ENCODE results near the gene CDC14B.

CDC14B gene

DNA sequence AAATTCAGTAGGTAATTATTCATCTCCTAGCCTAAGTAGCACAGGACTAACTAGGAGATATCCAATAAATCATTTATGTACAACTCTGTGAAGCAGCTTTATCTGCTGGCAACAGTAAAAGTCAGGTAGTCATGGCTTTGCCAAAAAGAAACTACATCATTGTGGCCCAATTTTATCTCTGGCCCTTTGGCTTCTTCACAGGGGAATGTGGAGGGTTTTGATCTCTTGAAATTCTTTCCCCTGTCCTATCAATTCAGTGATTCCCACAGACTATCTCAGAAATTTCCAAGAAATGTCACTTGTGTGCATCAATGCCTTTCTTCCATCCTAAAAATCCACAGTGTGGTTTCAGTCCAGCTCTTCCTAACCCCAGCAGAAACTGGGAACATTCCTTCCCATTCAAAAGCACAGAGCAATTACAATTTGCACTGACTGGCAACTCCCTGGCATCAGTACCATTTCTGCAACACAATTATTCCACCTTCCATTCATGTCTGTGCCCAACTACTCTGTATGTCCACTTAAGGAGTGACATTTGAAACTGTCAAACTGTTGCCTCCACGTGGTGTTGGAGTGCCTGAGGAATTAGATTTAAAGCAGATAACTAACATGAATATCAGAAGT is 6.6 kb downstream of the CDC14B start:
- no peak overlapping the region for H4K12ac ChIP-seq (ENCODE audit: low read depth, low read length)
- no peak overlapping the region for H2AK5ac ChIP-seq (ENCODE audit: low read length)
- no peak overlapping the region for H3K4me3 ChIP-seq (ENCODE audit: low read depth, low read length)
- H3K4me2 ChIP-seq (ENCODE audit: low read length): no peak overlapping the region
- H3K79me1 ChIP-seq (ENCODE audit: low read length): no peaks in the 10 kb centered on the region
- WGBS (ENCODE audit: extremely low coverage, insufficient coverage, insufficient read length): no CpG with 5 or more reads among the region's 1 CpG
- no peaks in the 10 kb centered on the region for H3K79me2 ChIP-seq (ENCODE audit: control insufficient read depth, insufficient read depth, low read length, poor library complexity)
- H4K8ac ChIP-seq (ENCODE audit: low read depth, low read length): no peak overlapping the region
- no peak overlapping the region for H4K91ac ChIP-seq (ENCODE audit: low read depth, low read length)
- H3K18ac ChIP-seq (ENCODE audit: low read length): no peak overlapping the region
- no peak overlapping the region for H3K27ac ChIP-seq (ENCODE audit: low read depth, low read length)
- no peak overlapping the region for H3K14ac ChIP-seq (ENCODE audit: low read length)
- H3K4me1 ChIP-seq (ENCODE audit: control insufficient read depth in 1 of 2, insufficient read depth in 2 of 2, low read length in 2 of 2): peaks cover 3 to 5% of the 10 kb centered on the region in 2 experiments
- H3K36me3 ChIP-seq (ENCODE audit: control insufficient read depth in 1 of 2, insufficient read depth in 2 of 2, low read length in 2 of 2): no peaks in the 10 kb centered on the region
- H2AFZ ChIP-seq (ENCODE audit: insufficient read depth, low read length, poor library complexity): no peak overlapping the region
- H2BK5ac ChIP-seq (ENCODE audit: low read depth, low read length, poor library complexity): no peak overlapping the region
- H3K9ac ChIP-seq (ENCODE audit: low read length): no peak overlapping the region
- H2BK12ac ChIP-seq (ENCODE audit: low read length): no peak overlapping the region
- H2BK120ac ChIP-seq (ENCODE audit: insufficient read depth, low read length, poor library complexity): no peak overlapping the region
- no peaks in the 10 kb centered on the region for H3K27me3 ChIP-seq (ENCODE audit: insufficient read depth, low read length)
- H3K9me3 ChIP-seq (ENCODE audit: insufficient read depth, low read depth, low read length): no peaks in the 10 kb centered on the region
- DNase-seq: no peak
- no peak overlapping the region for H3K23ac ChIP-seq (ENCODE audit: low read length)
- no peak overlapping the region for H3K4ac ChIP-seq (ENCODE audit: low read depth, low read length)

DNA sequence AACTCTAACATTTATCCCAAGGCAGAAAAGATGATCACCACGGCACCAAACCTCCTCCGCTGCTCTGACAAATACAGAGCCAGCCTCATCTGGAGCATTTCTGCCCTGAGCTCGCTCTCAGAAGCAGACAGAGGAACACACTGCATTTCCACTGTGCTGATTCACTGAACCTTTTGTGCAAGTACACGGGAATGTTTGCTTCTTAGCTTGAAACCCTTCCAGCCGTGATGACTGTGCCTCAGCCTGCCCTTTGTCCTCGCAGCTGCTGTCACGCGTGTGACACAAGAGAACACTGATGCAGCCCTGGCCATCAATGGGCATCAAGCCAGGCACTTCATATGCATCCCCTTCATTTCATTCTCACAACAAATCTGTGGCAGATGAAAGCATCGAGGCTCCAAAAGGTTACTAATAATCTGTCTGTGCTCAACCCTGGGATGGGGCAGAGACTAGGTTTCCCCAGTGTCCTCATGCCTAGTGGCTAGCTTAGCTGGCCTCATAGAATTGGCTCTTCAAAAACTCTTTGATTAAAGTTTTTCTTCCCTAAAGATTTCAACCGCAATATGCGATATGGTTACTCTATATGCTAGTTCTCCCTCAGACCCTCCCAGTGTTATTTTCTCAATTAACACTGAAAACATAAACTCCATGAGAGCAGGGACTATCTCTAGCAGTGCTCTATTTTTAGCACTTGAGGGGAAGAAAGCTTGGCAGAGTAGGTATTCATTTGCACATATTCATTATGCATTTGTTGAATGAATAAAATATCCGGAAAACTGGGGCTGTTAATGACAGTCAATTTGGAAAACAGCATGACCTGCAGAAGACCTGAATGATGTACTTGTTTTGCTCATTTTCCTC is 7.3 kb downstream of the CDC14B start:
- no peaks in the 10 kb centered on the region for H3K27me3 ChIP-seq (ENCODE audit: insufficient read depth, low read length)
- H2AFZ ChIP-seq (ENCODE audit: insufficient read depth, low read length, poor library complexity): no peak overlapping the region
- H3K9ac ChIP-seq (ENCODE audit: low read length): no peak overlapping the region
- H3K4ac ChIP-seq (ENCODE audit: low read depth, low read length): no peak overlapping the region
- no peaks in the 10 kb centered on the region for H3K79me1 ChIP-seq (ENCODE audit: low read length)
- H4K12ac ChIP-seq (ENCODE audit: low read depth, low read length): no peak overlapping the region
- H3K36me3 ChIP-seq (ENCODE audit: control insufficient read depth in 1 of 2, insufficient read depth in 2 of 2, low read length in 2 of 2): no peaks in the 10 kb centered on the region
- no peak overlapping the region for H3K4me2 ChIP-seq (ENCODE audit: low read length)
- peak in 1 of 2 donors; percentile 26 for DNase-seq
- H3K27ac ChIP-seq (ENCODE audit: low read depth, low read length): no peak overlapping the region
- no peak overlapping the region for H4K8ac ChIP-seq (ENCODE audit: low read depth, low read length)
- WGBS (ENCODE audit: extremely low coverage, insufficient coverage, insufficient read length): no CpG with 5 or more reads among the region's 12 CpGs
- H3K14ac ChIP-seq (ENCODE audit: low read length): no peak overlapping the region
- no peak overlapping the region for H2AK5ac ChIP-seq (ENCODE audit: low read length)
- no peak overlapping the region for H3K4me3 ChIP-seq (ENCODE audit: low read depth, low read length)
- H2BK120ac ChIP-seq (ENCODE audit: insufficient read depth, low read length, poor library complexity): no peak overlapping the region
- H3K4me1 ChIP-seq (ENCODE audit: control insufficient read depth in 1 of 2, insufficient read depth in 2 of 2, low read length in 2 of 2): no peaks in the 10 kb centered on the region
- H3K79me2 ChIP-seq (ENCODE audit: control insufficient read depth, insufficient read depth, low read length, poor library complexity): peaks cover 1% of the 10 kb centered on the region
- H3K9me3 ChIP-seq (ENCODE audit: insufficient read depth, low read depth, low read length): no peaks in the 10 kb centered on the region
- H2BK12ac ChIP-seq (ENCODE audit: low read length): no peak overlapping the region
- no peak overlapping the region for H3K23ac ChIP-seq (ENCODE audit: low read length)
- no peak overlapping the region for H2BK5ac ChIP-seq (ENCODE audit: low read depth, low read length, poor library complexity)
- no peak overlapping the region for H3K18ac ChIP-seq (ENCODE audit: low read length)
- no peak overlapping the region for H4K91ac ChIP-seq (ENCODE audit: low read depth, low read length)

DNA sequence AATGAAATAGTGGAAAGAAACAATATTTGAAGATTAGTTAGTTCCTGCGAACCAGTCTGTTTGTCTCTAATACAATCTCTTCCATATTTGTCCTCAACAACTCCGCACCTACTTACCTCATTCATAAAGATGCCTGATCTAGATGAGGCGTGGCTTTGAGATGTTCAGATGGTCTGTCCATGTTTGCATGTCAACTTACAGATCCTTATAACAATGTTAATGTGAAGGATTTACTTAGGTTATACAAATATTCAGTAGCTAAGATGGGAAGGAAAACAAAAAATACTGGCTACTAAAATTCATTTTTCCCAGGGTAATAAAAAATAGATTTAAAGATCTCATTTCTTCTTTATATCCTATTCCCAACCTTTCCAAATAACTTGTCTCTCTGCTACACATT is 8.3 kb downstream of the CDC14B start:
- Histone ChIP-seq H4K91ac (ENCODE audit: low read depth, low read length) (no peak overlapping the region), H3K27ac (ENCODE audit: low read depth, low read length) (no peak overlapping the region)

DNA sequence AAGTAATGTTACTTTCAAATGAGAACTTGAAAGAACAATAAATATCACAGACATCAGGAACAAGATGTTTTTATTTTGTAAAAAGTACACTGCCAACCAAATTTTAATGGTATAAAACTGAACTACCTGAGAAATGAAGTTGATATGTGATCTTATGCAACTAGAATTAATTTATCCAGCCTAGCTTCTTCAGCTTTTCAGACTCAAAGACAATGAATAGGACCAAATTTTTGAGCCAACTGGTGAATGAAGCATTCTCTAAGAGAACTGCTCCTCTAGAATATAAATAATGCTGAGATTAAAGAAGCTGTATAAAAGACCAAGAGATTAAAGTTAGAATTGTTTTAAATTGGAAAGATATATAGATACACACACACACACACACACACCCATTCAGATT is 9.9 kb downstream of the CDC14B start:
- no peaks in the 10 kb centered on the region for H3K36me3 ChIP-seq (ENCODE audit: control insufficient read depth in 1 of 2, insufficient read depth in 2 of 2, low read length in 2 of 2)
- H3K4me2 ChIP-seq (ENCODE audit: low read length): no peak overlapping the region
- no peak overlapping the region for H3K23ac ChIP-seq (ENCODE audit: low read length)
- H3K4me1 ChIP-seq (ENCODE audit: control insufficient read depth in 1 of 2, insufficient read depth in 2 of 2, low read length in 2 of 2): peaks cover 2 to 3% of the 10 kb centered on the region in 2 experiments
- no peak overlapping the region for H2BK5ac ChIP-seq (ENCODE audit: low read depth, low read length, poor library complexity)
- H3K9ac ChIP-seq (ENCODE audit: low read length): no peak overlapping the region
- H2AFZ ChIP-seq (ENCODE audit: insufficient read depth, low read length, poor library complexity): no peak overlapping the region
- H2BK12ac ChIP-seq (ENCODE audit: low read length): no peak overlapping the region
- no peak overlapping the region for H4K12ac ChIP-seq (ENCODE audit: low read depth, low read length)
- no peak overlapping the region for H4K91ac ChIP-seq (ENCODE audit: low read depth, low read length)
- H2AK5ac ChIP-seq (ENCODE audit: low read length): no peak overlapping the region
- peaks cover 1% of the 10 kb centered on the region for H3K79me2 ChIP-seq (ENCODE audit: control insufficient read depth, insufficient read depth, low read length, poor library complexity)
- no peak for DNase-seq
- no peak overlapping the region for H3K4me3 ChIP-seq (ENCODE audit: low read depth, low read length)
- H3K4ac ChIP-seq (ENCODE audit: low read depth, low read length): no peak overlapping the region
- H3K18ac ChIP-seq (ENCODE audit: low read length): no peak overlapping the region
- H3K14ac ChIP-seq (ENCODE audit: low read length): no peak overlapping the region
- H3K79me1 ChIP-seq (ENCODE audit: low read length): peaks cover 1% of the 10 kb centered on the region
- H3K27ac ChIP-seq (ENCODE audit: low read depth, low read length): no peak overlapping the region
- no peaks in the 10 kb centered on the region for H3K27me3 ChIP-seq (ENCODE audit: insufficient read depth, low read length)
- no peak overlapping the region for H4K8ac ChIP-seq (ENCODE audit: low read depth, low read length)
- H3K9me3 ChIP-seq (ENCODE audit: insufficient read depth, low read depth, low read length): no peaks in the 10 kb centered on the region
- no peak overlapping the region for H2BK120ac ChIP-seq (ENCODE audit: insufficient read depth, low read length, poor library complexity)

More for the DNA sequence above, 8.3 kb downstream of the CDC14B start:
- Histone ChIP-seq H3K14ac (ENCODE audit: low read length) (no peak overlapping the region), H2BK120ac (ENCODE audit: insufficient read depth, low read length, poor library complexity) (no peak overlapping the region), H3K36me3 (ENCODE audit: control insufficient read depth in 1 of 2, insufficient read depth in 2 of 2, low read length in 2 of 2) (no peaks in the 10 kb centered on the region), H4K12ac (ENCODE audit: low read depth, low read length) (no peak overlapping the region), H3K23ac (ENCODE audit: low read length) (no peak overlapping the region), H3K9ac (ENCODE audit: low read length) (no peak overlapping the region), H2BK5ac (ENCODE audit: low read depth, low read length, poor library complexity) (no peak overlapping the region), H2AFZ (ENCODE audit: insufficient read depth, low read length, poor library complexity) (no peak overlapping the region), H3K4me1 (ENCODE audit: control insufficient read depth in 1 of 2, insufficient read depth in 2 of 2, low read length in 2 of 2) (no peaks in the 10 kb centered on the region), H3K79me2 (ENCODE audit: control insufficient read depth, insufficient read depth, low read length, poor library complexity) (peaks cover 1% of the 10 kb centered on the region), H3K27me3 (ENCODE audit: insufficient read depth, low read length) (no peaks in the 10 kb centered on the region), H4K8ac (ENCODE audit: low read depth, low read length) (no peak overlapping the region), H2AK5ac (ENCODE audit: low read length) (no peak overlapping the region), H3K9me3 (ENCODE audit: insufficient read depth, low read depth, low read length) (no peaks in the 10 kb centered on the region), H3K79me1 (ENCODE audit: low read length) (no peaks in the 10 kb centered on the region), H2BK12ac (ENCODE audit: low read length) (no peak overlapping the region), H3K4ac (ENCODE audit: low read depth, low read length) (no peak overlapping the region), H3K4me2 (ENCODE audit: low read length) (no peak overlapping the region), H3K18ac (ENCODE audit: low read length) (no peak overlapping the region), H3K4me3 (ENCODE audit: low read depth, low read length) (no peak overlapping the region)
- no peak for DNase-seq
- no CpG with 5 or more reads among the region's 3 CpGs for WGBS (ENCODE audit: extremely low coverage, insufficient coverage, insufficient read length)
